Activated CD4-positive, alpha-beta T cell treated with anti-CD3 and anti-CD28 coated beads for 24 hours (primary cell): Measurements from ENCODE around the gene NIN.

Source experiments
- DNase-seq, 2 donors: peaks; one replicate each; pipeline ENCODE4 v3.0.0-alpha.2; 2020; ENCODE audit warnings: low read depth in 2 of 2

NIN gene, protein sequence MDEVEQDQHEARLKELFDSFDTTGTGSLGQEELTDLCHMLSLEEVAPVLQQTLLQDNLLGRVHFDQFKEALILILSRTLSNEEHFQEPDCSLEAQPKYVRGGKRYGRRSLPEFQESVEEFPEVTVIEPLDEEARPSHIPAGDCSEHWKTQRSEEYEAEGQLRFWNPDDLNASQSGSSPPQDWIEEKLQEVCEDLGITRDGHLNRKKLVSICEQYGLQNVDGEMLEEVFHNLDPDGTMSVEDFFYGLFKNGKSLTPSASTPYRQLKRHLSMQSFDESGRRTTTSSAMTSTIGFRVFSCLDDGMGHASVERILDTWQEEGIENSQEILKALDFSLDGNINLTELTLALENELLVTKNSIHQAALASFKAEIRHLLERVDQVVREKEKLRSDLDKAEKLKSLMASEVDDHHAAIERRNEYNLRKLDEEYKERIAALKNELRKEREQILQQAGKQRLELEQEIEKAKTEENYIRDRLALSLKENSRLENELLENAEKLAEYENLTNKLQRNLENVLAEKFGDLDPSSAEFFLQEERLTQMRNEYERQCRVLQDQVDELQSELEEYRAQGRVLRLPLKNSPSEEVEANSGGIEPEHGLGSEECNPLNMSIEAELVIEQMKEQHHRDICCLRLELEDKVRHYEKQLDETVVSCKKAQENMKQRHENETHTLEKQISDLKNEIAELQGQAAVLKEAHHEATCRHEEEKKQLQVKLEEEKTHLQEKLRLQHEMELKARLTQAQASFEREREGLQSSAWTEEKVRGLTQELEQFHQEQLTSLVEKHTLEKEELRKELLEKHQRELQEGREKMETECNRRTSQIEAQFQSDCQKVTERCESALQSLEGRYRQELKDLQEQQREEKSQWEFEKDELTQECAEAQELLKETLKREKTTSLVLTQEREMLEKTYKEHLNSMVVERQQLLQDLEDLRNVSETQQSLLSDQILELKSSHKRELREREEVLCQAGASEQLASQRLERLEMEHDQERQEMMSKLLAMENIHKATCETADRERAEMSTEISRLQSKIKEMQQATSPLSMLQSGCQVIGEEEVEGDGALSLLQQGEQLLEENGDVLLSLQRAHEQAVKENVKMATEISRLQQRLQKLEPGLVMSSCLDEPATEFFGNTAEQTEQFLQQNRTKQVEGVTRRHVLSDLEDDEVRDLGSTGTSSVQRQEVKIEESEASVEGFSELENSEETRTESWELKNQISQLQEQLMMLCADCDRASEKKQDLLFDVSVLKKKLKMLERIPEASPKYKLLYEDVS (N-terminal part only)

DNA sequence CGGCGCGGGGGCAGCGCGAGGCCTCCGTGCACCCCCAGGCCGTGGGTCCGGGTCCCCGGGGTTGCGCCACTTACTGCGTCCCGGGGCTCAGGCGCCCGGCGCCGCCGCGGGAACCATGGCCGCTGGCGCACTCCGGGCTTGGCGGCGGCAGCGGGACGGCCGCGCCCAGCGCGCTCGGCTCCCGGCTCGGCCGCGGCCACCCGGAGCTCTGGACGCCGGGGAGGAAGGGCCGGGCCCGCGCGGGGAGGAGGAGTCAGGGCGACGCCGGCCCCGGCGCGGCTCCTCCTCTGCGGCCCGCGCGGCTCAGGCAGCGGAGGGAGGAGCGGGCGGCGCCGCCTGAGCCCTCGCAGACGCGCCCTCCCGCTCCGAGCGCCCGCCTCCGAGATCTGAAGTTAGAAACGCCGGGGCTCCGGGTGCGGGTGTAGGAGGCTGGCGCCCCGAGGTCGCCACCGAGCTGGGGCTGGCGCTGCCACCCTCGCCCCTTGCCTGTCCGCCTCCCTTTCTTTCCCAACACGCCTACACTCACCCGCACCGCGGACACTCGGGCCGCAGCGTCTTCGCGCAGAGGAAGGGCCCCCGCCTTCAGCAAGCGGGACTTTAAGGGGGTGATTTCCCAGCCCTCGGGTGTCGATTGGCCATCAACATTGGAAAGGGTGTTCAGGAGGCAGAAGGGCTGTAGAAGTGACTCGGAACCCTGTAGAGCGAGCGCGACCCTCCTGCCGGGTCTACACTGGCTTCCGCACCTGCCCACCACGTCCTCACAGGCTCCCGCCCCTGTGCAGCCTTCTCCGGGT is at the start of gene NIN:
NIN (minus strand) TSS at position 231 of the 794 bp plus-strand sequence. CDS start 9,106 bp downstream, outside the sequence.
- peak; percentile 53 to 57 for DNase-seq

DNA sequence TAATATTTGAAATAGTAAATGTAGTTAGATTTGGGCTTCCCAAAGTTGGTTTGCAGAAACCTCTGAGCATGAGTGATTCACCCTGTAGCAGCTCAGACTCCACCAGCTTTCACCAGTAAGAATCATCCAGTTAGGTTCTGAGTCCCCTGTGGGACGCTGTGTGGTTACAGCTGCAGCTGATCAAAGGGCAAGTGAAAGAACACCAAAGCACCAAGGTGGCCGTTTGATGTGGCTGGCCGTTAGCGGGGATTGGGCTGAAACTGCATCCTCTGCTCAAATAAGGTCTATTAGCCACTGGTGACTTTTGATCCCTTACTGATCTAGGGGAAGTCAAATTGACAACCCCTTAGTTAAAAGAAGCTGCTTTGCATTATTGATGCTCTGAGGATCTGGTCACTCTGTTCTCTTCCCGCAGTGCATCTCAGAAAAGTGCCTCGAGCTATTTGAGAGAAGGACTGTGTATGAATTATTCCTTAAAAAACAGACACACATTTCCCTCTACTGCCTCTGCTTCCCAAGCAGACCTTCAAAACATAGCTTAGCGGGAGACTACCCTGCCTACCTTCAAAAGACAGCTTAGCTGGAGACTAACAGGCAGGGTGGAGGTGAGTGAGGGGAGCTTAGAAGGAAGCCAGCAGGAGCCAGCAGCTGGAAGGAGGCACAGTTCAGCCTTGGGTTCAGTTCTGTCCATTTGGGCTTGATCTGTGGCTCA is 44.6 kb upstream of the NIN start:
- DNase-seq: peak; percentile 24 to 45

DNA sequence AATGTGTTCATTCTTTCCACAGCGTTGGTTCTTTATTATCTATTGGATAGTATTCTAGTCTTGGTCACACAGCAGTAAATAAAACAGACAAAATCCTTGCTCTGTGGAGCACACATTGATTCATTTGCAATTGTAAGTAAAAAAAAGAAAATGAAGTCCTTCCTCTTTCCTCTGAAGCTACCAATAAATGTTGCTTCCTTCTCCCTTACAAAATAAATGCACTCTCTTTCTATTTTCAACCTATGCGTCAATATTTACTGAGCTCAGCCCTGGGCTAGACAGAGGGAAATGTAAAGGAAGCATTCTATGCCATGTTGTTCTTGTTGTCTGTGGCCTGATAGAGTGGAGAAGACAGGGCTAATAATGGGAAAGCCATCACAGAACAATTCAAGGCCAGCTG is 43.8 kb upstream of the NIN start:
- no peak for DNase-seq

DNA sequence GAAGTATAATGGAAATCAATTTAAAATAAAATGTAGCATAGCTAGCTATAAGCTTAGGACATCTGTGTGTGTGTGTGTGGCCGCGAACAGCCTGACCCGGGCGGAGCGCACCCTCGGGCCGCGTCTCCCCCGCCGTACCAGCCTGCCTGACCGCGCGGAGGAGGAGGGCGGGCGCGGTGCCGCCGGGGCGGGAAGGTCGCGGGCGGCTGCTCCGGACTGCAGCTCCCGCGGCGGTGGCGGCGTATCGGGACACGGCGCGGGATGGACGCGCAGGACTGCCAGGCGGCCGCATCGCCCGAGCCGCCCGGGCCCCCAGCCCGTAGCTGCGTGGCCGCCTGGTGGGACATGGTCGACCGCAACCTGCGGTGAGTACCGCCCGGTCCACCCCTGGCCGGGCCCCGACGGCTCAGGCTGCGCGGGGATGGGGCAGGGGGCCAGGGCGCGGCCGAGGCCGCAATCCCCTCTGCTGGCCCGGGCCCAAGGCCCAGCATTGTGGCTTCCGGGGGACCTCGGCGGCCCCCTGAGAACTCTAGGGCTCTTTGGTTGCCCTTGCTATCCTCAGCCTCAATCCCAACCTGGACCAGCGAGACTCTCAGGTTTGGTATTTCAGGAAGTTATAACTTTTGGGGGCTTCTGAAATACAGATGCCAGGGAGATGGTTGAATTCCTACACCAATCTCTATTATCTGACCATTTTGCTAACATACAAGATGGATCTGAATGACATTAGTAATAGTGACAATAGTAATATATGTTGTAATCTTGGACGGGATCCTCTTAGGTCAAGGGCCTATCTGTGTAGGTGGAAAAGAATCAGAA is 41.2 kb upstream of the NIN start, which contains the start of gene ABHD12B:
ABHD12B (plus strand) TSS at position 140 of the 819 bp plus-strand sequence; CDS start at position 262, 122 bp downstream.
- DNase-seq: no peak

DNA sequence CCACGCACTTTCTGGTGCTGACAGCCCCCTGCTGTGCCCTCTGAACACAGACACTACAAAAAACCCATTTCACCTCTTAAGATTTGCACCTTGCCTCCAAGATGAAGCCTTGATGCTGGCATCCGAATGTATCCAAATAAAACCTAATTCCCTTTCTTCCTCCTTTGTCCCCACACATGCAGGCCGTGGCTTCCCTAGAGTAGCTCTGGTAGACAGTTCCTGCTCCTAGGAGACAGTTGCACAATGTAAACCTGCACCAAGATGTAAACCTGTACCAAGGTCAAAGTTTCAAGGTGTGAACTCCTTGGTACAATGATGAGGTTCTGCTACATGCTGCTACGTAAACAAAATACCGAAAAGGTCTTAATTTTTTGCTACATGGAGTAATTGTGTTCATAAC is 40.3 kb upstream of the NIN start:
- no peak for DNase-seq

DNA sequence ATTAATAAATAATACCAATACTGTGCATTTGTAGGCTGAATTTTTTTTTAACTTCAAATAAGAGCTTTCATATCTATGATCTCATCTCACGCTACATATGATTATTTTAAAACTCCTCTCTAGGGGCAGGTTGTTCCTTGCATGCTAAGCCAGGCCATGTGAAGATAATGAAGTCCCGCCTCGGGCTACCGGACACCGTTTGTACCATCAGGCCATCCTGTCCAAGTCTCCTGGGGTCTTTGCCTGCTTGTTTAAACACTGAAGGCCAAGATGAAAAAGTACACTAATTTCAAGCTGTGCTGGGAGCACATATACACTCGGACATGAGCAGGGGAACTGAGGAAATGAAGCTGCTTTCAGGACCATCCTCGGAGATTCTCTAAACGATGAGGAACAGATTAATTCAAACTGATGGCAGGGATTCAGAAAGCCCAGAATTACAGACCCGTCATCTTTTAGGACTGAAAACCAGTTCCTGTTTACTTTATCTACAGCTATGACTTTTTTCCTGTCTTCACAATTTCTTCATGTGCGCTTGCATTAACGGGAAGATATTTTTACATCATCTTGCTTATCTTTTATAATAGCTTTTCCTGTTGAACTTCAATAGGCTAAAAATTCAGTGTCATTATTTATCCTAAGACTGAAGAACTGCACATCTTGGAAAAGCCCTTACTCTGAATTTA is 34.6 kb upstream of the NIN start:
- no peak for DNase-seq

DNA sequence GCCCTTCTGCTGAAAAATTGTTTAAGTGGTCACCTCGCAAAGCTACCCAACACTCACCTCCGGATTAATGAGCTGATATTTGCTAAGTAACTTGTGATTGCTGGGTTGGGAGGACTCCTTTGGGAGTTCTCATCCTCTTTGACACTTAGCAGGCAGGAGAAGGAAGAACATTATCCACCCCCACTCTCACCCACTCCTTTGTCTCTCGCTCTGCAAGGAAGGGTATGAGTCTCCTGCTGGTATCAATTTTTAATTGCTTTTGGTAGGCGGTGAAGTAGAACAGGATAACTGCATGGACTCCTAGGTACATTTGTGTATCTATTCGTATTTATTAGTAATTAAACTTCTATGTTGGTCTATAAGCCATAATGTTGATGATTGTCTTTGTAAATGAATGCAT is 34.0 kb upstream of the NIN start:
- DNase-seq: no peak

DNA sequence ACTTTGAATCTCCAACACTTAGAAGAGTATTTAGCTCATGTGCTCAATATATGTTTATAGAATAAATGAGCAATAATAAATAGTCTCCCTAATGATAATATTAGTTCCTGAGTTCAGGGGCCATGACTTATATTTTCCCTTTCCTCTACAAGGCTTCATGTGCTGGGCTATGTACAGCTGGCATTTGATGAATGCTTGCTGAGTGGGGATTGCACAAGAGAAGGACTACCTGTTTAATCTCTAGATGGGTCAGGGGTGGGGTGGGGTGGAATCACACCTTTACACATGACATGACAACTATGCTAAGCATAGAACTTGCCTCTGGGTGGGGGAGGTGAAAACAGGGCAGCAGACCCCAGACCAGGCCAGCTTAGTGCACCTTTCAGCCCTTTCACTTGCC is 33.3 kb upstream of the NIN start:
- no peak for DNase-seq

DNA sequence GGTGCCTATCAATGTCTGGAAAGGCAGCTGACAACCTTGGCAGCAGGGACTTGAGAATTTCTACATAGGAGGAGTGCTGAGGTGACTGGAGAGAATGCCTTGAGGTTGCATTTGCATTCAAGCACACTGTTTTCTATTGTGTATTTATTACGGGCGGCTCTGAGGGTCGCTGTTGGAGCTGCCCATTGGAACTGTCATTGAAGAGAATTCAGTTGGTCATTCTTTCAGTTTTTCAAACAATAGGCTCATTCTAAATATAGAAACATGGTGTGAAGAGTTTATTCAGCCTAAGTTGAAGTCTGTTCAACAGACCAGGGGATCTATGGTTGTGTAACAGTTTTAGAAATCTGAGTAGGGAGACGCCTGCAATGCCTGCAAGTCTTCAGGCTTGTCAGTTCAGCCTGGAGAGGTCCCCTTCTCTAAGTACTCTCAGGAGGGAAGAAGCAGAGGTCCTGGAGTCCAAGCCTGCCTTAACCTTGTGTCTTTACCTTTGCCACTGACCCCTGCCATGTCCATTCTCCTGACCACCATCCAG is 31.1 kb upstream of the NIN start:
- DNase-seq: no peak

DNA sequence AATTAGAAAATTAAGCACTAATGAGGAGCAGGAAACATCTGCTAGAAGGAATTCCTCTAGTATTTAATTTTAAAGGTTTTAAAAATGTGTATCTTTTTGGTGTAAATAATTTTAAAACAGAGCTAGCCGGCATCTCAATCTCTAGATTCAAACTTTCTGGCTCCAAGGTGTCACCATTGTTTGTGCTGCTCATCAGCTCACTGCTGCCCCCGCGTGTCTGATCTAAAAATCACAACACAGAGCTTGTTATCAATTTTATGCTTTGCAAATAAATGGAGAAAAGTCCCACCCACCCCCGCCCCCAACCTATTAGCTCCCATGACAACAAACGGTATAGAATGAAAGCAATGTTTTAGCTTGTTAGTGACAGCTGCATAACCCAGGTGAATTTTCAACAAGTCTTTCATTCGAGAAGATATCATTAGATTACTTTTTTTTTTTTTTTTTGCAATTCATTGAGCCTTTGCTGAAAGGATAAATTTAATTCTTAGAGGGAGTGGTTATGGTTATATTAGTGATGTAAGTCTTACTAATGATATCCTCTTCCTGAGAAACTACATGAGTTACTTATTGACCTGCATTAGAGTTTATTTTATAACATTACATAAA is 29.6 kb upstream of the NIN start:
- peak; percentile 85 to 90 for DNase-seq

DNA sequence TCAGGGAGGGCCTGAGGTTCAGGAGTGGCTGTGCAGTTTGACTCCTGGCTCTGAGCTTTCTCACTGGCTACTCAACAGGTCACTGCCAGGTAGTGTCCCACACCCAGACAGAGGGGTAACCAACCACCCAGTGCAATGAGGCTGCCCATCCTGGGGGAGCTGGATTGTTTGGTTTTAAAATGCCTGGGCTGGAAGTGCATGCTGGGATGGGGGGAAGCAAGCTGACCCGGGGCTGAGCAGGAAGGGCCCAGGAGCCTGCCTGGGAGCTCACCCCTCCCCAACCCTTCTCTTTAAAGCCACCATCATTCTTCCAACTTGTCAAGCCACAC is 28.3 kb upstream of the NIN start:
- DNase-seq: no peak

DNA sequence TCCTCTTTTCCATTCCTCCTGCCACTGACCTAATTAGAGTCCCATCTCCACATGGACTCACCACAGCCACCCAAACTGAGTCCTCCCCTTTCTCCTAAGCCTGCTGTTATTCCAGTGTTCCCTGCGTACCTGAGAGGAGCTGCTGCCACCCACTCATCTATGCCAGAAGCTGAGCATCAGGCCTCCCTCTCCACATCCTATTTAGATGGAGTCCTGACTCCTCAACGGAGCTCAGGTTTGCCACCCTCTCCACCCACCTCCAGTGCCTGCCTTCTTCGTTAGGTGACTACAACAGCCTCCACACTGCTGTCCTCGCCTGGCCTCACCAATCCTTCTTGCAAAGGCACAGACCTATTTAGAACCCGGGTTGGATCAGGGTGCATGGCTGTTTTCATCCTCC is 25.7 kb upstream of the NIN start:
- DNase-seq: no peak

DNA sequence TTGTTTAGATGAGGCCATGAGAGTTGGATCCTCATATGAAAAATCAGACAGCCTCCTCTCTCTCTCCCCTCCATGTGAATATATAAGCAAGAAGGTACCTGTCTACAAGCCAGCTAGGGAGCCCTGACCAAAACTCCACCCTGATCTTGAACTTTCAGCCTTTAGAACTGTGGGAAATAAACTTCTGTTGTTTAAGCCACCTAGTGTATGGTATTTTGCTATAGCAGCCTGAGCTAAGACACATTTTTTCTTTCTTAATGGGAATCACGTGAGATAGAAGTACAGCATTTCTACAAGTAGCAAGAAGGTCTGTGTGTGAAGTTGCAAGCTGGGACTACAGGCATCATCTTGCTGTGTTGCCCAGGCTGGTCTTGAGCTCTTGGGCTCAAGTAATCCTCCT is 24.6 kb upstream of the NIN start:
- no peak for DNase-seq

DNA sequence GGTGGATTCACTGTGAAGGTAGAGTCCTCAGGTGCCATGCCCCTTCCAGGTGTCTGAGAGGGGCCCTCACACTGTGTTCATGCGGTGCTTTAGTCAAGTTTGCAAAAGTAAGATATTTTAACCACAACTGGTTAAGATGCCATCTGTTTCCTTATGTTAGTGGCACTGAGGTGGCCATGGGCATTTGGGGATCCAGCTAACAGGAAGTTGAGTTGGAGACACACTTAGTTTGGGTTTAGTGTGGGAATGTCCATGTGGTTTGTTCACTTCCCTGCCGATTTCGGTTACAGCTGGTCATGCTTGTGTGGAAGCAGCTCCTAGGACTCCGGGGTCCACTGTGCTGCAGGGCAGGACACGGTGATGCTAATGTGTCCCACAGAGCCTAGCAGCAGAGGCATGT is 23.6 kb upstream of the NIN start:
- no peak for DNase-seq

DNA sequence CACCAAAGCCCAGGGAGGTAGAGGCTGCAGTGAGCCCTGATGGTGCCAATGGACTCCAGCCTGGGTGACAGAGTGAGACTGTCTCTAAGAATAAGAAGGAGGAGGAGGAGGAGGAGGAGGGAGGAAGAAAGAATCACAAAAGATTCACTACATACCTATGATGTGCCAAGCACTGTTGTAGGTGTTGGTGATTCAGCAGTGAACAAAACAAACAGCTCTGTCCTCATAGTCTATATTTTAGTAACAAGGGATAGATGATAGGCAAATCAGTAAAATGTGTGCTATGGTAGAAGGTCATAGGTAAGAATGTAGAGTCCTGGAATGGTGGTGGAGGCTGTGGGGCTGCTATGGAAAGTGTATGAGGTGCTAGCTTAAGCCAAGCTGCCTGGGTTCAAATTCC is 22.9 kb upstream of the NIN start:
- DNase-seq: no peak

DNA sequence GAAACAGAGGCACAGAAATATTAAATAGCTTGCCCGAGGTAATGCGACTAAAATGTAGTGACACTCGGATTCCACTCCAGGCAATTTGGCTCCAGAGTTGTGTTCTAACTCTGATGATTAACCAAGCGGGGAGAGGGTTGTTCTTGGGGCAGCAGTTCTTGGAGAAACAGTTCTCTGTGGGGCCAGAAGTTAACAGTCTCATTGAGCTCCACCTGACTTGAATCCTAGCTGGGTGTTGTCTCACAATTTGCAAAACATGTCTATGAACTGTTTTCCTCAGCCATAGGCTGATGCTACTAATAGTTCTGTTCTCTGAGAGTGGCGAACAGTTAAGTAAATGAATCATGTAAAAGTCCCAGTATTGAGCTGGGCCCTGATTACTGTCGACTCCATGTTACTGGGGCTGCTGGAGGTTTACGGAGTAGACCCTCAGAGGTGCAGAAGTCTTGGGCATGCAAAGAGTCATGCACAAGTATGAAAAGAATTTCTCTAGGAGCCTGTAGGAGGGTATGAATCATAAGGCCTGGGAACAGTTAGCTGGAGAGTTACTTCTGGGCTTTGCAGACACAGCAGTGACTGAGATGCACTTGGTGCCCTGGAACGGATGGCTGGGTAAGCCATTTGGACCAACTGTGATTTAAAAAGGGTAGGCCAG is 15.4 kb upstream of the NIN start:
- DNase-seq: no peak

DNA sequence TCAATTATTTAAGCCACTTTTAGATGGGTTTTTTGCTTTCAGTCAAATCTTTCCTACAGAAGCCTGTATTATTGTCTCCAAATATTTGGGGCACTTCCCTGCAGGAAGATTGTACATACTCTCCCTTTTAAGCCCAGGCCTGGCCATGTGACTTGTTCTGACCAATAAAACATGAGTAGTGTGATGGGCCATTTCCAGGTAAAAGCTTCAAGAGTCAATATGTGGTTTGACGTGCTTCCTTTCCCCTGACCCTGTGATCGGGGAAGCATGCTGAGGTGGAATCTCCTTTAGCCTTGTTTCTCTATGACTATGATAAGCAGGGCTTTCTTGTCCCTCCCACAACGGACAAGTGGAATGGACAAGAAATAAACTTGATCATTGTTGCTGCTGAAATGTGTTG is 14.2 kb upstream of the NIN start:
- no peak for DNase-seq

DNA sequence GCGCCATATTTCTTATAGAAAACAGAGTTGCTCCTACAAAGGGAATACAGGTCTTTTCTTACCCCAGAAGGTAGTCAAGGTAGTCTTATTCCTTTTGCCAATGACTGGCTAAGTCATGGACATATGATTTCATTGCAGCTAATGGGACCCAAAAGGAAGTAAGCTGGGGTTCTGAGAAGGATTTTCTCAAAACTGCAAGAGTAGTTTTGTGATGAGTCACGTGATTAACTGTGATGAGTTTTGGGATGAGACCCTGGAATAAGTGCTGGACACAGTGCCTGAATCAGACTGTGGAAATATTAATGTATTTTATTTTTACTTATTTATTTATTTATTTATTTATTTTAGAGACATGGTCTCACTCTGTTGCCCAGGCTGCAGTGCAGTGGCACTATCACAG is 13.4 kb upstream of the NIN start:
- DNase-seq: no peak
